CD4-positive, alpha-beta T cell (primary cell): Measurements from ENCODE around the gene TOMM70. TPM values are rescaled to one million over a fixed set of nuclear protein-coding genes. Genes with fewer than 3 reads are reported as not detected.

Experiments
- ATAC-seq: fragments of 200-7000 bp; cut with Tn5 transposase; one replicate; pipeline ENCODE4 v1.10.0; 2022; ENCODE audit warnings: mild to moderate bottlenecking; ENCODE audit not compliant: poor library complexity
- CTCF ChIA-PET: fragments of 350-600 bp; sonication (Branson Sonifier 250); formaldehyde crosslinking; loops from one replicate; lab custom pipeline; 2021; ENCODE audit warnings: antibody characterized with exemption, inconsistent platforms; lab: Charles Lee
- POLR2A ChIA-PET: fragments of 350-600 bp; sonication (Branson Sonifier 250); formaldehyde crosslinking; loops from one replicate; lab custom pipeline; 2021; ENCODE audit warnings: antibody characterized with exemption, inconsistent platforms; lab: Charles Lee
- DNase-seq, 14 experiments: peaks; one replicate each; pipeline ENCODE4 v3.0.0-alpha.2; 2013 to 2020; ENCODE audit warnings: mixed read lengths in 2 of 14
- H3K27ac ChIP-seq, 2 donors: one replicate each; pipeline versions ENCODE4 v1.5.1 to v1.7.0; 2013; ENCODE audit warnings: low read length in 2 of 2, low read depth in 1 of 2, mild to moderate bottlenecking in 1 of 2
- H3K27me3 ChIP-seq, 2 experiments: 1 replicate in 1 of 2; 2 replicates in 1 of 2; pipeline versions ENCODE4 v1.6.1 to v1.7.0; 2013; ENCODE audit warnings: low read length in 2 of 2, control low read depth in 1 of 2, mild to moderate bottlenecking in 1 of 2, moderate library complexity in 1 of 2; ENCODE audit not compliant: insufficient read depth in 2 of 2, control insufficient read depth in 1 of 2
- H3K36me3 ChIP-seq: one replicate; pipeline ENCODE4 v1.6.1; 2013; ENCODE audit warnings: low read length, control low read depth; ENCODE audit not compliant: insufficient read depth
- H3K4me1 ChIP-seq: one replicate; pipeline ENCODE4 v1.6.1; 2013; ENCODE audit warnings: low read length, control low read depth; ENCODE audit not compliant: insufficient read depth
- H3K4me3 ChIP-seq: one replicate; pipeline ENCODE4 v1.5.1; 2013; ENCODE audit warnings: mild to moderate bottlenecking, low read length, moderate library complexity
- H3K9me3 ChIP-seq, 2 experiments: 1 replicate in 1 of 2; 2 replicates in 1 of 2; pipeline versions ENCODE4 v1.6.1 to v1.7.0; 2013; ENCODE audit warnings: low read length in 2 of 2, mild to moderate bottlenecking in 2 of 2, control low read depth in 1 of 2, moderate library complexity in 1 of 2; ENCODE audit not compliant: control insufficient read depth in 1 of 2, insufficient read depth in 1 of 2
- H3K27ac Mint-ChIP-seq: one replicate; pipeline ENCODE4 v1.8.0; 2020; ENCODE audit warnings: mixed read lengths
- H3K27me3 Mint-ChIP-seq: one replicate; pipeline ENCODE4 v1.8.0; 2021; ENCODE audit warnings: mixed read lengths
- H3K36me3 Mint-ChIP-seq: one replicate; pipeline ENCODE4 v1.8.0; 2021; ENCODE audit warnings: low read depth, mixed read lengths
- H3K4me1 Mint-ChIP-seq: one replicate; pipeline ENCODE4 v1.8.0; 2021; ENCODE audit warnings: low read depth, mixed read lengths
- H3K4me3 Mint-ChIP-seq: one replicate; pipeline ENCODE4 v1.8.0; 2020; ENCODE audit warnings: mild to moderate bottlenecking, mixed read lengths
- H3K9me3 Mint-ChIP-seq: one replicate; pipeline ENCODE4 v1.8.0; 2020; ENCODE audit warnings: mixed read lengths
- intact Hi-C, 2 experiments: fragments of 100-400 bp; cut with DNase I in 1 of 2; cut with micrococcal nuclease in 1 of 2; formaldehyde crosslinking; loops; one replicate each; pipeline versions ENCODE4 v1.15.1 to v1.9.0; 2023 to 2025; cut with DNase I, micrococcal nuclease
- total RNA-seq, 174 experiments: library from RNA in 2 of 174; stranded (reverse) in 2 of 174; gene quantifications; one replicate each; pipeline ENCODE4 v1.2.3 and lab custom pipeline; 2021 to 2026
- TF ChIP-seq, protein P1 (sequence below): fragments of 200-600 bp; IDR thresholded peaks from one replicate; pipeline ENCODE4 v1.8.0; 2022; ENCODE audit warnings: antibody characterized with exemption, mild to moderate bottlenecking

Gene TOMM70
- total RNA-seq, 2 experiments from 2014 or later: 20.9 to 21.6 TPM

DNA sequence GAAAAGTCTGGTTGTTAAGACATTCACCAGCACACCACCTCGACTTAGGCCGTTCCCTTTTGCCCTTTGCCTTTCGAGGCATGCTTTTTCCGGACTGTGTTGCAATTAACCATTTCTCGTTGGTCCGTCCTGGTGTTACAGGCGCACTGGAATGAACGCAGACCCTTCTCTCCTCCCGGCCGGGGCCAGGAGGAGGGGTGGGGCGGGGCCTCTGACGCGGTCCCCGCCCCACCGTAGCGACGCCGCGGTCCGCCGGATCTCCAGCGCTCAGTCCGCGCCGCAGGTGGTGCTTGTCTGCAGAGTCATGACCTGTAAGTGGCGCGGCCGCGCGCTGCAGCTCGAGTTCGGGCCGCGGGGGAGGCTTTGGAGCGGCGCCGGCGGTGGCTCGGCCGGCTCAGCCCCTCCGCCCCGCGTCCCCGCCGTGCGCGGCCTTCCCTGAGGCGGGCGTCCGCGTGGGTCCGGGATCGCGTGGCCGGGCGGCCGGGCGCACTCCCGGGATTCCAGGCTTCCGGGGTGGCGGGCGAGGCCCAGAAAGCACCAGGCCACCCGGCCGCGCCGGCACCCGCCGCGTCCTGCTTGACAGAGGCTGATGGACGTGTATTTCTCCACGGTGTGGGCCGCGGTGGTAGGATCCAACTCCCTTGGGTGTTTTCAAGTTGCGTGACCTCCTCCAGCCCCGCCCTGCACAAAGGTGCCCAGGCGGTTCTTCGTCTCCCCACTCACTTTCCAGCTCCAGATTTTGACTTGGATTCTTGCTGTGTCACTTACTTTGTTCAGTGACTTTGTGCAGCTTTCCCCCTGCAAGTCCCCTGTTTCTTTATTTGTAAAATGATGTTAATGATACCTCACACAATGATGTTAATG, 66.2 kb downstream of the TOMM70 start, which contains the start of gene NIT2:
Gene NIT2 (plus strand): TSS at position 270 of the 864 bp plus-strand sequence. CDS start 35 bp downstream, at position 305.
- intact Hi-C loops: loop anchor here (2.0 to 10.0 kb wide), 5 partner anchors 66 to 1430 kb away; partner anchors contain the start of genes LNP1 (in 2 of the 2), TOMM70 (in 2 of the 2), DCBLD2 (in 1 of the 2) and TBC1D23 (in 1 of the 2)
- H3K27ac Mint-ChIP-seq: peak within 1 kb of the TSS; percentile 83
- ATAC-seq: peak; percentile 94

DNA sequence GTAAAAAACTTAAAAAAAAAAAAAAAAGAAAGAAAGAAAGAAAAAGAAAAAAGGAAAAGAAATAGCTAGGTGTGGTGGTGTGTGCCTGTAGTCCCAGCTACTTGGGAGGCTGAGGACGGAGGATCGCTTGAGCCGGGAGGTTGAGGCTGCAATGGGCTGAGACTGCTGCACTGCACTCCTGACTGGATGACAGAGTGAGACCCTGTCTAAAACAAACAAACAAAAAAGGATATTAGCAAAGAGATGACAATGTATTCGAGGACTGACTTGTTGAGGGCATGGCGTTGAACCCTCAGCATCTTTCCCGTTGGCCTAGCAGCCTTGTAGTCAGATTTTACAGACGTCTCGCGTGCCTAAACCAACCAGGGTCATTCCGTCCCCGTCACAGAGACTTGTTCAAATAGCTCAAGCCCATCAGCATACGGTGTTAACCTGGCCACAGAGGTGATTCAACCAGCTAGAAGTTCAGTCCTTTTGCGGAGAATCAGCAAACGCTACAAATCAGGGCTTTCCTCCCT, 66.9 kb downstream of the TOMM70 start:
- no peaks in the 10 kb centered on the region for H3K9me3 Mint-ChIP-seq
- POLR2A ChIA-PET: interaction anchor here (1.0 to 3.2 kb wide), 4 partner anchors 41 to 376 kb away, joined by 3 to 28 read pairs (median 10); partner anchors contain the start of genes LNP1, TBC1D23, TFG and TOMM70
- ATAC-seq (no peak), DNase-seq (peak in 1 of 14 experiments; percentile 4)
- peak overlapping the region; percentile 81 for H3K4me3 ChIP-seq
- H3K27me3 ChIP-seq: no peaks in the 10 kb centered on the region
- TF ChIP-seq, protein P1, sequence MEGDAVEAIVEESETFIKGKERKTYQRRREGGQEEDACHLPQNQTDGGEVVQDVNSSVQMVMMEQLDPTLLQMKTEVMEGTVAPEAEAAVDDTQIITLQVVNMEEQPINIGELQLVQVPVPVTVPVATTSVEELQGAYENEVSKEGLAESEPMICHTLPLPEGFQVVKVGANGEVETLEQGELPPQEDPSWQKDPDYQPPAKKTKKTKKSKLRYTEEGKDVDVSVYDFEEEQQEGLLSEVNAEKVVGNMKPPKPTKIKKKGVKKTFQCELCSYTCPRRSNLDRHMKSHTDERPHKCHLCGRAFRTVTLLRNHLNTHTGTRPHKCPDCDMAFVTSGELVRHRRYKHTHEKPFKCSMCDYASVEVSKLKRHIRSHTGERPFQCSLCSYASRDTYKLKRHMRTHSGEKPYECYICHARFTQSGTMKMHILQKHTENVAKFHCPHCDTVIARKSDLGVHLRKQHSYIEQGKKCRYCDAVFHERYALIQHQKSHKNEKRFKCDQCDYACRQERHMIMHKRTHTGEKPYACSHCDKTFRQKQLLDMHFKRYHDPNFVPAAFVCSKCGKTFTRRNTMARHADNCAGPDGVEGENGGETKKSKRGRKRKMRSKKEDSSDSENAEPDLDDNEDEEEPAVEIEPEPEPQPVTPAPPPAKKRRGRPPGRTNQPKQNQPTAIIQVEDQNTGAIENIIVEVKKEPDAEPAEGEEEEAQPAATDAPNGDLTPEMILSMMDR: no peak
- H3K27ac ChIP-seq: peak overlapping the region; percentile 29 to 70
- H3K36me3 ChIP-seq: peaks cover 3% of the 10 kb centered on the region
- no peaks in the 10 kb centered on the region for H3K27me3 Mint-ChIP-seq
- peaks cover 10% of the 10 kb centered on the region for H3K36me3 Mint-ChIP-seq
- intact Hi-C loops: loop anchor here in 1 of 2 experiments (2.0 to 10.0 kb wide), 3 partner anchors 67 to 1429 kb away; partner anchors contain the start of genes DCBLD2, LNP1 and TOMM70
- peaks cover 27% of the 10 kb centered on the region for H3K4me1 Mint-ChIP-seq
- H3K4me1 ChIP-seq: peaks cover 17% of the 10 kb centered on the region
- H3K27ac Mint-ChIP-seq: peak overlapping the region; percentile 83
- CTCF ChIA-PET: interaction anchor here (1.2 kb wide), 1 partner anchor 37 kb away, joined by 3 read pairs; no protein-coding TSS in a partner anchor
- H3K4me3 Mint-ChIP-seq: peak overlapping the region; percentile 93
- H3K9me3 ChIP-seq: no peaks in the 10 kb centered on the region

More for the DNA sequence above, 66.2 kb downstream of the TOMM70 start, which contains the start of gene NIT2:
- peaks cover 30% of the 10 kb centered on the region for H3K4me1 Mint-ChIP-seq
- TF ChIP-seq, protein P1: no peak
- Histone ChIP-seq H3K27me3 (no peaks in the 10 kb centered on the region), H3K4me1 (peaks cover 17% of the 10 kb centered on the region), H3K27ac (peak within 1 kb of the TSS; percentile 29 to 70), H3K9me3 (no peaks in the 10 kb centered on the region), H3K4me3 (peak within 1 kb of the TSS; percentile 81), H3K36me3 (peaks cover 9% of the 10 kb centered on the region)
- H3K9me3 Mint-ChIP-seq: no peaks in the 10 kb centered on the region
- POLR2A ChIA-PET: interaction anchor here (0.9 to 3.2 kb wide), 6 partner anchors 26 to 375 kb away, joined by 3 to 28 read pairs (median 6); partner anchors contain the start of genes LNP1, TBC1D23, TFG and TOMM70
- H3K4me3 Mint-ChIP-seq: peak within 1 kb of the TSS; percentile 93
- H3K36me3 Mint-ChIP-seq: peaks cover 16% of the 10 kb centered on the region
- peak; percentile 59 to 91 (median 74) for DNase-seq
- H3K27me3 Mint-ChIP-seq: no peaks in the 10 kb centered on the region
- CTCF ChIA-PET: interaction anchor here (0.7 to 1.2 kb wide), 2 partner anchors 18 to 37 kb away, joined by 3 read pairs; no protein-coding TSS in a partner anchor

DNA sequence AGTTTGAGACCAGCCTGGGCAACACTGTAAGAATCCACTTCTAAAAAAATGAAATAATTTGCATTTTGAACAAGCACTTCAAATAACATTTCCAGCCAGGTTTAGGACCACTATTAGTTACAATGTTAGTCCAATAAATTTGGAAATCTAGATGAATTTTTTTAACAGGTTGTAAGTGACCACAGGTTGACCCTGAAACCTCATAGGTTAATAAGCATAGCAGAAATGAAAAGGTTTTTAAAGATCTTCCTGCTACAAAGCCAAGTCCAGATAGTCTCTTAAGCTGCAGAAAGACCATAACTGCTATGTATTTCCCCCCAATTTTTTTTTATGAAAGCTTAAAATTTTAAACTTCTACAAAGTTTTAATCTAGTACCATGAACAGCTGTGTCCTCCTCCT, 67.8 kb downstream of the TOMM70 start:
- Mint-ChIP-seq H3K27ac (no peak overlapping the region), H3K4me3 (no peak overlapping the region), H3K9me3 (no peaks in the 10 kb centered on the region), H3K27me3 (no peaks in the 10 kb centered on the region), H3K4me1 (peaks cover 25% of the 10 kb centered on the region), H3K36me3 (peaks cover 6% of the 10 kb centered on the region)
- CTCF ChIA-PET: interaction anchor here (1.3 kb wide), 1 partner anchor 38 kb away, joined by 3 read pairs; no protein-coding TSS in a partner anchor
- ATAC-seq: no peak
- no peak overlapping the region for H3K27ac ChIP-seq
- no peak overlapping the region for H3K4me3 ChIP-seq
- no peaks in the 10 kb centered on the region for H3K36me3 ChIP-seq
- DNase-seq: no peak
- intact Hi-C loops: loop anchor here in 1 of 2 experiments (10.0 kb wide), 2 partner anchors 382 to 1428 kb away; partner anchors contain the start of gene DCBLD2
- POLR2A ChIA-PET: interaction anchor here (0.6 to 1.1 kb wide), 2 partner anchors 42 to 419 kb away, joined by 3 read pairs; no protein-coding TSS in a partner anchor
- H3K4me1 ChIP-seq: peaks cover 17% of the 10 kb centered on the region
- H3K27me3 ChIP-seq: no peaks in the 10 kb centered on the region
- TF ChIP-seq, protein P1: no peak
- H3K9me3 ChIP-seq: no peaks in the 10 kb centered on the region
